ENCODE data around the gene CRYL1. TPM values are rescaled to one million over a fixed set of nuclear protein-coding genes. Genes with fewer than 3 reads are reported as not detected.

Gene CRYL1
- total and polyA plus RNA-seq, 2 of the 13 experiments (the other 11 are each of a cell fraction or from before 2014, with no cell fraction given): 57.2 to 115 TPM

DNA sequence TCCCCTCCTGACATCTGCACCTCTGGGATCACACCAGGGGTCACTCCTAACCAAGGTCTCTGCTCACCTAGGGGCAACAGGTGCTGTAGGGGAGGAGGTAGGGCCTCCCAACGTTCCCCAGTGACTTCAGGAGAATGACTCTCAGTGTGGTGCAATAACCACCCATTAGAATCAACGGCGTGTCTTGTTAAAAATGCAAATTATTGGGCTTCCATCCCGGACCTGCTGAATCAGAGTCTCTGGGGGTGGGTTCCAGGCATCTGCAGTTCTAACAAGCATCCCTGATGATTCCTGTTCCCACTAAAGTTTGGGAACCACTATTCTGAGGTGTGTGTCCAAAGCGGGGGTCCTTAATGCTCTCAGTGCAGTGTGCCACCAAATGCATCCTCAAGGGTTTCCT lies 84.6 kb downstream of the CRYL1 start:
- ATAC-seq (no peak), FAIRE-seq (no peak), DNase-seq (ENCODE audit: low spot score) (no peak)
- peaks cover 3 to 10% of the 10 kb centered on the region in 2 experiments; a peak in 2 of 5 replicates for H3K36me3 ChIP-seq (replicated peaks in 1 of 2; ENCODE audit: control insufficient read depth in 1 of 2, insufficient read depth in 2 of 2, low read length in 2 of 2)
- no peaks in the 10 kb centered on the region for H3K27me3 ChIP-seq (ENCODE audit: control insufficient read depth in 1 of 2, insufficient read depth in 2 of 2, low read length in 2 of 2)
- H3K9me3 ChIP-seq (ENCODE audit: low read length): no peaks in the 10 kb centered on the region
- intact Hi-C loops (cut with micrococcal nuclease; ENCODE audit: unreplicated experiment) (no loop called here), in situ Hi-C loops (cut with HindIII; ENCODE audit: extremely low pct_ligation_motif_present, low pct_unique_long_range_greater_than_20kb) (no loop called here)
- no peak overlapping the region for H2AFZ ChIP-seq (ENCODE audit: low read length)
- no peak overlapping the region for H3K4me3 ChIP-seq (replicated peaks in 1 of 3; ENCODE audit: insufficient read depth in 1 of 3, low read depth in 2 of 3, low read length in 3 of 3)
- no TSS peak for BruUV-seq (replicated peaks)
- TF ChIP-seq, protein P1, sequence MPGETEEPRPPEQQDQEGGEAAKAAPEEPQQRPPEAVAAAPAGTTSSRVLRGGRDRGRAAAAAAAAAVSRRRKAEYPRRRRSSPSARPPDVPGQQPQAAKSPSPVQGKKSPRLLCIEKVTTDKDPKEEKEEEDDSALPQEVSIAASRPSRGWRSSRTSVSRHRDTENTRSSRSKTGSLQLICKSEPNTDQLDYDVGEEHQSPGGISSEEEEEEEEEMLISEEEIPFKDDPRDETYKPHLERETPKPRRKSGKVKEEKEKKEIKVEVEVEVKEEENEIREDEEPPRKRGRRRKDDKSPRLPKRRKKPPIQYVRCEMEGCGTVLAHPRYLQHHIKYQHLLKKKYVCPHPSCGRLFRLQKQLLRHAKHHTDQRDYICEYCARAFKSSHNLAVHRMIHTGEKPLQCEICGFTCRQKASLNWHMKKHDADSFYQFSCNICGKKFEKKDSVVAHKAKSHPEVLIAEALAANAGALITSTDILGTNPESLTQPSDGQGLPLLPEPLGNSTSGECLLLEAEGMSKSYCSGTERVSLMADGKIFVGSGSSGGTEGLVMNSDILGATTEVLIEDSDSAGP (CRISPR knock-in tag; IDR thresholded peaks at IDR 0.05; ENCODE audit: borderline replicate concordance): no peak
- no peak for TF ChIP-seq FLYWCH1 (CRISPR knock-in tag; IDR thresholded peaks at IDR 0.05)
- TF ChIP-seq EED (CRISPR knock-in tag; IDR thresholded peaks at IDR 0.05): no peak
- TF ChIP-seq, protein P2, sequence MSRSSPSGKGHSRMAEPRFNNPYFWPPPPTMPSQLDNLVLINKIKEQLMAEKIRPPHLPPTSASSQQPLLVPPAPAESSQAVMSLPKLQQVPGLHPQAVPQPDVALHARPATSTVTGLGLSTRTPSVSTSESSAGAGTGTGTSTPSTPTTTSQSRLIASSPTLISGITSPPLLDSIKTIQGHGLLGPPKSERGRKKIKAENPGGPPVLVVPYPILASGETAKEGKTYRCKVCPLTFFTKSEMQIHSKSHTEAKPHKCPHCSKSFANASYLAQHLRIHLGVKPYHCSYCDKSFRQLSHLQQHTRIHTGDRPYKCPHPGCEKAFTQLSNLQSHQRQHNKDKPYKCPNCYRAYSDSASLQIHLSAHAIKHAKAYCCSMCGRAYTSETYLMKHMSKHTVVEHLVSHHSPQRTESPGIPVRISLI (CRISPR knock-in tag; IDR thresholded peaks at IDR 0.05; ENCODE audit: borderline replicate concordance): no peak
- TF ChIP-seq ZFY (CRISPR knock-in tag; IDR thresholded peaks at IDR 0.05): no peak
- TF ChIP-seq ZNF354B (CRISPR knock-in tag; IDR thresholded peaks at IDR 0.05): no peak
- H4K20me1 ChIP-seq (ENCODE audit: insufficient read depth, low read length): no peaks in the 10 kb centered on the region
- no peaks in the 10 kb centered on the region for H3K4me1 ChIP-seq (ENCODE audit: insufficient read depth, low read length)
- no peaks in the 10 kb centered on the region for H3K79me2 ChIP-seq (ENCODE audit: insufficient read depth, low read length)
- ChIA-PET CTCF (ENCODE audit: low intra/inter-chr PET ratio, low total read pairs) (no interaction called here), POLR2A (no interaction called here)
- WGBS (ENCODE audit: low lambda C conversion rate): 90% methylated on average over 5 of the region's 5 CpGs
- no peak overlapping the region for H3K4me2 ChIP-seq (ENCODE audit: low read depth, low read length)
- H3K27ac ChIP-seq (ENCODE audit: extremely low read length, insufficient read depth, low read length): no peak overlapping the region
- no peak overlapping the region for H3K9ac ChIP-seq (ENCODE audit: insufficient read depth, low read depth, low read length)

DNA sequence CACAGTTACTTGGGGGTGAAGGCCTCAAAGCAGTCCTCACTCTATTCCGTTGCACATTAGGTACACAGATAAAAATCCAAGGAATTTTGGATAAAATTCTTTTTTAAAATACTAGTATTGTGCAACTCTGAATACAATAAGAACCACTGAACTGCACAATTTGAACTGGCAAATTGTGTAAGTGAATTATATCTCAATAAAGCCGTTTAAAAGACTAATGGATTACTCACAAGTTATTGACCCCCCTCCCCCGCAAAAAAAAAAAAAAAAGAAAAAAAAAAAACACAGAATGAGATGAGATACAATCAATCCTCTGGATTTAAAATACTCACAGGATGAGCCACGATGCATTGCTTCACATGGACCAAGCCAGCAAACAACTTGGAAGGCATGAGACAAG lies 86.4 kb downstream of the CRYL1 start:
- Histone ChIP-seq H3K4me3 (replicated peaks in 1 of 3; ENCODE audit: insufficient read depth in 1 of 3, low read depth in 2 of 3, low read length in 3 of 3) (no peak overlapping the region), H3K4me2 (ENCODE audit: low read depth, low read length) (no peak overlapping the region), H3K4me1 (ENCODE audit: insufficient read depth, low read length) (no peaks in the 10 kb centered on the region), H3K9ac (ENCODE audit: insufficient read depth, low read depth, low read length) (no peak overlapping the region), H4K20me1 (ENCODE audit: insufficient read depth, low read length) (no peaks in the 10 kb centered on the region), H2AFZ (ENCODE audit: low read length) (no peak overlapping the region), H3K36me3 (replicated peaks in 1 of 2; ENCODE audit: control insufficient read depth in 1 of 2, insufficient read depth in 2 of 2, low read length in 2 of 2) (peaks cover 3 to 10% of the 10 kb centered on the region in 2 experiments; a peak in 2 of 5 replicates), H3K27me3 (ENCODE audit: control insufficient read depth in 1 of 2, insufficient read depth in 2 of 2, low read length in 2 of 2) (no peaks in the 10 kb centered on the region), H3K79me2 (ENCODE audit: insufficient read depth, low read length) (no peaks in the 10 kb centered on the region), H3K9me3 (ENCODE audit: low read length) (no peaks in the 10 kb centered on the region), H3K27ac (ENCODE audit: extremely low read length, insufficient read depth, low read length) (no peak overlapping the region)
- intact Hi-C loops (cut with micrococcal nuclease; ENCODE audit: unreplicated experiment): no loop called here
- FAIRE-seq: no peak
- in situ Hi-C loops (cut with HindIII; ENCODE audit: extremely low pct_ligation_motif_present, low pct_unique_long_range_greater_than_20kb): no loop called here
- ChIA-PET POLR2A (no interaction called here), CTCF (ENCODE audit: low intra/inter-chr PET ratio, low total read pairs) (no interaction called here)
- BruUV-seq (replicated peaks): no TSS peak
- WGBS (ENCODE audit: low lambda C conversion rate): 81% methylated on average over 4 of the region's 4 CpGs
- ATAC-seq: no peak
- no peak for TF ChIP-seq ZNF780A (CRISPR knock-in tag; IDR thresholded peaks at IDR 0.05)
- TF ChIP-seq CEBPB (IDR thresholded peaks at IDR 0.05; ENCODE audit: borderline replicate concordance, low read depth, low read length): 0 out of 2 replicates have a peak, but pooled peaks have one; percentile 25
- DNase-seq (ENCODE audit: low spot score): no peak

Measured in HepG2 (cell line).